ENCODE measurements around the gene CTBP1.

The CTBP1 gene

GRCh38 chr4:1191621-1192020, 57.3 kb downstream of the CTBP1 start:
- Histone ChIP-seq H3K27ac (ENCODE audit: low read depth in 2 of 2, low read length in 2 of 2) (peak overlapping the region; percentile 77 to 84), H3K9me3 (ENCODE audit: control insufficient read depth in 2 of 2, low read length in 2 of 2) (no peaks in the 10 kb centered on the region), H3K27me3 (ENCODE audit: control insufficient read depth in 2 of 2, insufficient read depth in 2 of 2, low read length in 2 of 2) (no peaks in the 10 kb centered on the region), H3K4me3 (ENCODE audit: low read length in 2 of 2) (no peak overlapping the region), H3K4me1 (ENCODE audit: control insufficient read depth in 2 of 2, insufficient read depth in 2 of 2, low read length in 2 of 2) (peaks cover 20% of the 10 kb centered on the region in 2 donors), H3K36me3 (ENCODE audit: control insufficient read depth in 2 of 2, insufficient read depth in 2 of 2, low read length in 2 of 2) (peaks cover 1 to 3% of the 10 kb centered on the region in 2 donors), H3K9ac (ENCODE audit: low read depth in 1 of 2, low read length in 2 of 2) (peak overlapping the region in 1 of 2 donors; percentile 50)

- H3K4me3 ChIP-seq (ENCODE audit: low read length in 2 of 2), result no peak overlapping the region
- no peaks in the 10 kb centered on the region for H3K27me3 ChIP-seq (ENCODE audit: control insufficient read depth in 2 of 2, insufficient read depth in 2 of 2, low read length in 2 of 2)
- H3K9ac ChIP-seq (ENCODE audit: low read depth in 1 of 2, low read length in 2 of 2), result peak overlapping the region in 1 of 2 donors; percentile 21
- no peak overlapping the region for H3K27ac ChIP-seq (ENCODE audit: low read depth in 2 of 2, low read length in 2 of 2)
- peaks cover 12 to 13% of the 10 kb centered on the region in 2 donors for H3K4me1 ChIP-seq (ENCODE audit: control insufficient read depth in 2 of 2, insufficient read depth in 2 of 2, low read length in 2 of 2)
- no peaks in the 10 kb centered on the region for H3K9me3 ChIP-seq (ENCODE audit: control insufficient read depth in 2 of 2, low read length in 2 of 2)
- no peaks in the 10 kb centered on the region for H3K36me3 ChIP-seq (ENCODE audit: control insufficient read depth in 2 of 2, insufficient read depth in 2 of 2, low read length in 2 of 2)
Observed at GRCh38 chr4:1187182-1187581, 61.7 kb downstream of the CTBP1 start.

GRCh38 chr4:1183985-1184773, 64.8 kb downstream of the CTBP1 start:
- peaks cover 4 to 5% of the 10 kb centered on the region in 2 donors for H3K4me1 ChIP-seq (ENCODE audit: control insufficient read depth in 2 of 2, insufficient read depth in 2 of 2, low read length in 2 of 2)
- peaks cover 0 to 8% of the 10 kb centered on the region in 2 donors for H3K9me3 ChIP-seq (ENCODE audit: control insufficient read depth in 2 of 2, low read length in 2 of 2)
- H3K9ac ChIP-seq (ENCODE audit: low read depth in 1 of 2, low read length in 2 of 2), result no peak overlapping the region
- H3K36me3 ChIP-seq (ENCODE audit: control insufficient read depth in 2 of 2, insufficient read depth in 2 of 2, low read length in 2 of 2), result no peaks in the 10 kb centered on the region
- no peaks in the 10 kb centered on the region for H3K27me3 ChIP-seq (ENCODE audit: control insufficient read depth in 2 of 2, insufficient read depth in 2 of 2, low read length in 2 of 2)
- peak overlapping the region in 1 of 2 donors; percentile 35 for H3K4me3 ChIP-seq (ENCODE audit: low read length in 2 of 2)
- peak overlapping the region; percentile 7 to 13 for H3K27ac ChIP-seq (ENCODE audit: low read depth in 2 of 2, low read length in 2 of 2)

GRCh38 chr4:1182313-1182712, 66.6 kb downstream of the CTBP1 start:
- H3K27ac ChIP-seq (ENCODE audit: low read depth in 2 of 2, low read length in 2 of 2), result no peak overlapping the region

GRCh38 chr4:1180663-1181062, 68.3 kb downstream of the CTBP1 start:
- H3K9me3 ChIP-seq (ENCODE audit: control insufficient read depth in 2 of 2, low read length in 2 of 2), result peaks cover 0 to 8% of the 10 kb centered on the region in 2 donors
- H3K27ac ChIP-seq (ENCODE audit: low read depth in 2 of 2, low read length in 2 of 2), result no peak overlapping the region
- no peak overlapping the region for H3K9ac ChIP-seq (ENCODE audit: low read depth in 1 of 2, low read length in 2 of 2)
- H3K4me3 ChIP-seq (ENCODE audit: low read length in 2 of 2), result no peak overlapping the region
- no peaks in the 10 kb centered on the region for H3K27me3 ChIP-seq (ENCODE audit: control insufficient read depth in 2 of 2, insufficient read depth in 2 of 2, low read length in 2 of 2)
- no peaks in the 10 kb centered on the region for H3K36me3 ChIP-seq (ENCODE audit: control insufficient read depth in 2 of 2, insufficient read depth in 2 of 2, low read length in 2 of 2)
- H3K4me1 ChIP-seq (ENCODE audit: control insufficient read depth in 2 of 2, insufficient read depth in 2 of 2, low read length in 2 of 2), result peaks cover 12 to 14% of the 10 kb centered on the region in 2 donors

More at GRCh38 chr4:1182313-1182712, 66.6 kb downstream of the CTBP1 start:
- no peak overlapping the region for H3K4me3 ChIP-seq (ENCODE audit: low read length in 2 of 2)
- H3K27me3 ChIP-seq (ENCODE audit: control insufficient read depth in 2 of 2, insufficient read depth in 2 of 2, low read length in 2 of 2), result no peaks in the 10 kb centered on the region
- H3K36me3 ChIP-seq (ENCODE audit: control insufficient read depth in 2 of 2, insufficient read depth in 2 of 2, low read length in 2 of 2), result no peaks in the 10 kb centered on the region
- no peak overlapping the region for H3K9ac ChIP-seq (ENCODE audit: low read depth in 1 of 2, low read length in 2 of 2)
- H3K9me3 ChIP-seq (ENCODE audit: control insufficient read depth in 2 of 2, low read length in 2 of 2), result peaks cover 0 to 8% of the 10 kb centered on the region in 2 donors
- H3K4me1 ChIP-seq (ENCODE audit: control insufficient read depth in 2 of 2, insufficient read depth in 2 of 2, low read length in 2 of 2), result peaks cover 8 to 12% of the 10 kb centered on the region in 2 donors

- Histone ChIP-seq H3K36me3 (ENCODE audit: control insufficient read depth in 2 of 2, insufficient read depth in 2 of 2, low read length in 2 of 2) (no peaks in the 10 kb centered on the region), H3K27ac (ENCODE audit: low read depth in 2 of 2, low read length in 2 of 2) (no peak overlapping the region), H3K9me3 (ENCODE audit: control insufficient read depth in 2 of 2, low read length in 2 of 2) (peaks cover 0 to 8% of the 10 kb centered on the region in 2 donors), H3K27me3 (ENCODE audit: control insufficient read depth in 2 of 2, insufficient read depth in 2 of 2, low read length in 2 of 2) (no peaks in the 10 kb centered on the region), H3K4me1 (ENCODE audit: control insufficient read depth in 2 of 2, insufficient read depth in 2 of 2, low read length in 2 of 2) (peaks cover 12 to 14% of the 10 kb centered on the region in 2 donors), H3K9ac (ENCODE audit: low read depth in 1 of 2, low read length in 2 of 2) (no peak overlapping the region), H3K4me3 (ENCODE audit: low read length in 2 of 2) (no peak overlapping the region)
Observed at GRCh38 chr4:1179976-1180375, 69.0 kb downstream of the CTBP1 start.

GRCh38 chr4:1179089-1179441, 69.9 kb downstream of the CTBP1 start:
- Histone ChIP-seq H3K4me3 (ENCODE audit: low read length in 2 of 2) (no peak overlapping the region), H3K9me3 (ENCODE audit: control insufficient read depth in 2 of 2, low read length in 2 of 2) (peaks cover 0 to 8% of the 10 kb centered on the region in 2 donors), H3K36me3 (ENCODE audit: control insufficient read depth in 2 of 2, insufficient read depth in 2 of 2, low read length in 2 of 2) (no peaks in the 10 kb centered on the region), H3K27ac (ENCODE audit: low read depth in 2 of 2, low read length in 2 of 2) (no peak overlapping the region), H3K4me1 (ENCODE audit: control insufficient read depth in 2 of 2, insufficient read depth in 2 of 2, low read length in 2 of 2) (peaks cover 12 to 14% of the 10 kb centered on the region in 2 donors), H3K9ac (ENCODE audit: low read depth in 1 of 2, low read length in 2 of 2) (no peak overlapping the region), H3K27me3 (ENCODE audit: control insufficient read depth in 2 of 2, insufficient read depth in 2 of 2, low read length in 2 of 2) (no peaks in the 10 kb centered on the region)

GRCh38 chr4:1178300-1179088, 70.4 kb downstream of the CTBP1 start:
- Histone ChIP-seq H3K27ac (ENCODE audit: low read depth in 2 of 2, low read length in 2 of 2) (no peak overlapping the region), H3K9me3 (ENCODE audit: control insufficient read depth in 2 of 2, low read length in 2 of 2) (peaks cover 0 to 8% of the 10 kb centered on the region in 2 donors), H3K4me3 (ENCODE audit: low read length in 2 of 2) (no peak overlapping the region), H3K27me3 (ENCODE audit: control insufficient read depth in 2 of 2, insufficient read depth in 2 of 2, low read length in 2 of 2) (no peaks in the 10 kb centered on the region), H3K9ac (ENCODE audit: low read depth in 1 of 2, low read length in 2 of 2) (no peak overlapping the region), H3K36me3 (ENCODE audit: control insufficient read depth in 2 of 2, insufficient read depth in 2 of 2, low read length in 2 of 2) (no peaks in the 10 kb centered on the region), H3K4me1 (ENCODE audit: control insufficient read depth in 2 of 2, insufficient read depth in 2 of 2, low read length in 2 of 2) (peaks cover 7 to 16% of the 10 kb centered on the region in 2 donors)

GRCh38 chr4:1177274-1178141, 71.4 kb downstream of the CTBP1 start:
- H3K9ac ChIP-seq (ENCODE audit: low read depth in 1 of 2, low read length in 2 of 2), result peak overlapping the region in 1 of 2 donors; percentile 56
- peaks cover 5 to 6% of the 10 kb centered on the region in 2 donors for H3K27me3 ChIP-seq (ENCODE audit: control insufficient read depth in 2 of 2, insufficient read depth in 2 of 2, low read length in 2 of 2)
- H3K9me3 ChIP-seq (ENCODE audit: control insufficient read depth in 2 of 2, low read length in 2 of 2), result peaks cover 0 to 8% of the 10 kb centered on the region in 2 donors
- no peak overlapping the region for H3K4me3 ChIP-seq (ENCODE audit: low read length in 2 of 2)
- no peaks in the 10 kb centered on the region for H3K36me3 ChIP-seq (ENCODE audit: control insufficient read depth in 2 of 2, insufficient read depth in 2 of 2, low read length in 2 of 2)
- H3K4me1 ChIP-seq (ENCODE audit: control insufficient read depth in 2 of 2, insufficient read depth in 2 of 2, low read length in 2 of 2), result peaks cover 7 to 22% of the 10 kb centered on the region in 2 donors
- H3K27ac ChIP-seq (ENCODE audit: low read depth in 2 of 2, low read length in 2 of 2), result peak overlapping the region in 1 of 2 donors; percentile 17
